GM19468 (cell line): ENCODE measurements around the gene RASSF6.
A peak's percentile ranks its signal among the peaks of the same experiment; 100 is the strongest.

Experiments used
- ATAC-seq: cut with Tn5 transposase; IDR thresholded peaks from one replicate; pipeline ENCODE4 v1.9.1; 2021; ENCODE audit warnings: mild to moderate bottlenecking, moderate library complexity, moderate number of reproducible peaks; ENCODE audit not compliant: unreplicated experiment; ENCODE audit errors: extremely low read depth

Gene RASSF6

GRCh38 chr4:73614311-73614867, 5.8 kb downstream of the RASSF6 start:
- no peak for ATAC-seq

GRCh38 chr4:73613130-73613529, 7.1 kb downstream of the RASSF6 start:
- no peak for ATAC-seq

GRCh38 chr4:73612032-73612431, 8.2 kb downstream of the RASSF6 start:
- ATAC-seq, result no peak

GRCh38 chr4:73609706-73610105, 10.5 kb downstream of the RASSF6 start:
- no peak for ATAC-seq

GRCh38 chr4:73608689-73609594, 11.3 kb downstream of the RASSF6 start:
- ATAC-seq, result no peak

GRCh38 chr4:73607375-73608033, 12.7 kb downstream of the RASSF6 start:
- no peak for ATAC-seq

GRCh38 chr4:73606465-73606974, 13.7 kb downstream of the RASSF6 start:
- peak; percentile 82 for ATAC-seq

- no peak for ATAC-seq
Measured at GRCh38 chr4:73603854-73604584, 16.2 kb downstream of the RASSF6 start.

- ATAC-seq, result peak; percentile 15
Measured at GRCh38 chr4:73603271-73603710, 16.9 kb downstream of the RASSF6 start.

GRCh38 chr4:73600954-73601353, 19.3 kb downstream of the RASSF6 start:
- ATAC-seq, result no peak

- no peak for ATAC-seq
Measured at GRCh38 chr4:73599182-73599581, 21.1 kb downstream of the RASSF6 start.

GRCh38 chr4:73597594-73597993, 22.6 kb downstream of the RASSF6 start:
- no peak for ATAC-seq

GRCh38 chr4:73597183-73597582, 23.1 kb downstream of the RASSF6 start:
- peak; percentile 23 for ATAC-seq

GRCh38 chr4:73596001-73596400, 24.2 kb downstream of the RASSF6 start:
- no peak for ATAC-seq

GRCh38 chr4:73593631-73594241, 26.5 kb downstream of the RASSF6 start:
- ATAC-seq, result no peak

- ATAC-seq, result peak; percentile 92
Measured at GRCh38 chr4:73589887-73590801, 30.1 kb downstream of the RASSF6 start.

GRCh38 chr4:73589261-73589847, 30.9 kb downstream of the RASSF6 start:
- ATAC-seq, result no peak

GRCh38 chr4:73588613-73589012, 31.6 kb downstream of the RASSF6 start:
- ATAC-seq, result no peak
